ENCODE measurements around the gene AK2.
"Not testable (repeated sequence)": the region's sequence is repeated elsewhere in the genome, so short reads cannot be mapped to it uniquely, and the experiment has no call there.

- TF ChIP-seq CTCF, POLR2A (IDR thresholded peaks at IDR 0.05): not testable (repeated sequence)
Measured at GRCh38 chr1:32973458-32973857, 63.2 kb downstream of the AK2 start.
